SJSA1 (cell line): Measurements from ENCODE around the gene UBTF. TPM values are rescaled to one million over a fixed set of nuclear protein-coding genes. Genes with fewer than 3 reads are reported as not detected.

Experiments
- DNase-seq, 2 experiments: peaks; one replicate each; pipeline ENCODE4 v3.0.0-alpha.2; 2015 to 2020; ENCODE audit warnings: low spot score in 2 of 2, low read depth in 1 of 2
- H3K27ac ChIP-seq: fragments of 250-450 bp; sonication (Bioruptor Pico); 2 replicates; pipeline ENCODE4 v1.5.1; 2020; ENCODE audit warnings: mild to moderate bottlenecking, moderate library complexity
- H3K27me3 ChIP-seq: fragments of 250-450 bp; sonication (Bioruptor Pico); replicated peaks from 2 replicates; pipeline ENCODE4 v1.5.1; 2020; ENCODE audit warnings: mild to moderate bottlenecking, moderate library complexity
- H3K36me3 ChIP-seq: fragments of 250-450 bp; sonication (Bioruptor Pico); 2 replicates; pipeline ENCODE4 v1.5.1; 2020; ENCODE audit warnings: mild to moderate bottlenecking
- H3K4me1 ChIP-seq: fragments of 250-450 bp; sonication (Bioruptor Pico); replicated peaks from 2 replicates; pipeline ENCODE4 v1.6.1; 2021; ENCODE audit warnings: mild to moderate bottlenecking
- H3K4me3 ChIP-seq: fragments of 250-450 bp; sonication (Bioruptor Pico); 2 replicates; pipeline ENCODE4 v1.5.1; 2020; ENCODE audit warnings: mild to moderate bottlenecking
- H3K9me3 ChIP-seq: fragments of 250-450 bp; sonication (Bioruptor Pico); replicated peaks from 2 replicates; pipeline ENCODE4 v1.5.1; 2020; ENCODE audit warnings: mild to moderate bottlenecking
- total RNA-seq: library from RNA; depleted of rRNA; stranded (reverse); fragments of >200 nt; shearing (Covaris generic); gene quantifications from 2 replicates; pipeline ENCODE4 v1.2.3, GENCODE V29; 2014; rRNA removed

Gene UBTF, protein sequence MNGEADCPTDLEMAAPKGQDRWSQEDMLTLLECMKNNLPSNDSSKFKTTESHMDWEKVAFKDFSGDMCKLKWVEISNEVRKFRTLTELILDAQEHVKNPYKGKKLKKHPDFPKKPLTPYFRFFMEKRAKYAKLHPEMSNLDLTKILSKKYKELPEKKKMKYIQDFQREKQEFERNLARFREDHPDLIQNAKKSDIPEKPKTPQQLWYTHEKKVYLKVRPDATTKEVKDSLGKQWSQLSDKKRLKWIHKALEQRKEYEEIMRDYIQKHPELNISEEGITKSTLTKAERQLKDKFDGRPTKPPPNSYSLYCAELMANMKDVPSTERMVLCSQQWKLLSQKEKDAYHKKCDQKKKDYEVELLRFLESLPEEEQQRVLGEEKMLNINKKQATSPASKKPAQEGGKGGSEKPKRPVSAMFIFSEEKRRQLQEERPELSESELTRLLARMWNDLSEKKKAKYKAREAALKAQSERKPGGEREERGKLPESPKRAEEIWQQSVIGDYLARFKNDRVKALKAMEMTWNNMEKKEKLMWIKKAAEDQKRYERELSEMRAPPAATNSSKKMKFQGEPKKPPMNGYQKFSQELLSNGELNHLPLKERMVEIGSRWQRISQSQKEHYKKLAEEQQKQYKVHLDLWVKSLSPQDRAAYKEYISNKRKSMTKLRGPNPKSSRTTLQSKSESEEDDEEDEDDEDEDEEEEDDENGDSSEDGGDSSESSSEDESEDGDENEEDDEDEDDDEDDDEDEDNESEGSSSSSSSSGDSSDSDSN
- 63.6 and 80.0 TPM in 2 replicates for total RNA-seq

GRCh38 chr17:44219616-44220212 is at the start of gene UBTF:
UBTF (minus strand) TSS chr17:44219675; CDS start chr17:44218229, 1,446 bp downstream.
- Histone ChIP-seq H3K27ac (peak within 1 kb of the TSS; percentile 95), H3K36me3 (peaks cover 46% of the 10 kb centered on the region), H3K27me3 (no peaks in the 10 kb centered on the region), H3K4me3 (peak within 1 kb of the TSS; percentile 100), H3K9me3 (peaks cover 5% of the 10 kb centered on the region), H3K4me1 (peaks cover 24% of the 10 kb centered on the region)
- DNase-seq: peak in 1 of 2 experiments; percentile 91

DNA sequence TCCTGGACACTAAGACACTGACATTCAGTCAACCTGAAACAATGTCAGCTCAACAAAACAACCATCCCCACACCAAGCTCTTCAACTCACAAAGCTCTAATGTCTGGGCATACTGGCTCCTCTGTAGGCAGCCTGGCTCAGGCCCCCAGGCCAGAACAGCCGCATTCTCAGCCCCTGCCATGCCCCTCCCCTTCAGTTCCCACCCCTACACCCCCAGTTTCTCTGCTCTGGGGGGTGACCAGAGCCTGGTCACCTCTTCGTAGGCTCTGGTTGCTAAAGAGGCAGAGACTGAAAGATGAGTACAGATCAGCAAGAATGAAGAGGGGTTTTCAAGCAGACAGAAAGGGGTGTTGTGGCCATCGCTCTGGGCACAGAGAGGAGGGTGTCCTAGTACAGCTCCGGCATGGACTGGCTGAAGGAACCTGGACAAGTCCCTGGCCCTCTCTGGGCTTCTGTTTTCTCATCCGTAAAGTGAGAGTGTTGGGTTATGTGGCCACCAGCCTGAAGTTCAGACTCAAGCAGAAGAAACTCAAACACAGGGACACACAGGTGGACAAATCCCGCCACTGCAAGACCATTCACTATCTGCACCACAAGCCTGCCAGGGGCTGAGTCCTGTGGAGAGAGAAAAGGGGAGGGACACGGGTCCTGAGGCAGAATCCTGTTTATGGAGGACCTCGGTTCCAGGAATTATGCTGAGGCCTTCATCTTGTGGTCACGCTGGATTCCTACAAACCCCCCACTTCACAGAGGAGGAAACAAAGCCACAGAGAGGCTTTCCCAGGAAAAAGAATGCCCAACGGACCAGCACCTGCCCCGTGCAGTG is 49.4 kb upstream of the UBTF start:
- no peak for DNase-seq
- Histone ChIP-seq H3K36me3 (no peaks in the 10 kb centered on the region), H3K27me3 (0 out of 2 replicates have a peak, but pooled peaks cover 12% of the 10 kb centered on the region), H3K9me3 (no peaks in the 10 kb centered on the region), H3K4me1 (no peaks in the 10 kb centered on the region), H3K27ac (no peak overlapping the region), H3K4me3 (no peak overlapping the region)

- Histone ChIP-seq H3K9me3 (no peaks in the 10 kb centered on the region), H3K27me3 (peaks cover 16% of the 10 kb centered on the region; the same call in 1 of the 2 replicates), H3K4me1 (no peaks in the 10 kb centered on the region), H3K4me3 (no peak within 1 kb of the TSS), H3K27ac (no peak within 1 kb of the TSS), H3K36me3 (no peaks in the 10 kb centered on the region)
- DNase-seq: no peak
These were observed 48.5 kb upstream of the UBTF start, which contains the start of gene SLC4A1 for GRCh38 chr17:44267818-44268490. SLC4A1 (minus strand) TSS chr17:44268135; CDS start chr17:44262866, 5,269 bp downstream.

GRCh38 chr17:44267165-44267455 is 47.6 kb upstream of the UBTF start:
- no peak for DNase-seq
- Histone ChIP-seq H3K9me3 (no peaks in the 10 kb centered on the region), H3K27ac (no peak overlapping the region), H3K36me3 (no peaks in the 10 kb centered on the region), H3K4me1 (no peaks in the 10 kb centered on the region), H3K27me3 (peaks cover 23% of the 10 kb centered on the region; the same call in 1 of the 2 replicates), H3K4me3 (no peak overlapping the region)

GRCh38 chr17:44266402-44267164 is 47.1 kb upstream of the UBTF start:
- no peak for DNase-seq
- no peak overlapping the region for H3K4me3 ChIP-seq
- H3K9me3 ChIP-seq: no peaks in the 10 kb centered on the region
- H3K36me3 ChIP-seq: no peaks in the 10 kb centered on the region
- no peak overlapping the region for H3K27ac ChIP-seq
- H3K27me3 ChIP-seq: peaks cover 24% of the 10 kb centered on the region; the same call in 1 of the 2 replicates
- no peaks in the 10 kb centered on the region for H3K4me1 ChIP-seq

GRCh38 chr17:44263345-44263902 is 43.9 kb upstream of the UBTF start:
- H3K27me3 ChIP-seq: peaks cover 33% of the 10 kb centered on the region
- H3K4me1 ChIP-seq: no peaks in the 10 kb centered on the region
- H3K36me3 ChIP-seq: no peaks in the 10 kb centered on the region
- H3K9me3 ChIP-seq: no peaks in the 10 kb centered on the region
- H3K4me3 ChIP-seq: no peak overlapping the region
- no peak overlapping the region for H3K27ac ChIP-seq
- DNase-seq: no peak

DNA sequence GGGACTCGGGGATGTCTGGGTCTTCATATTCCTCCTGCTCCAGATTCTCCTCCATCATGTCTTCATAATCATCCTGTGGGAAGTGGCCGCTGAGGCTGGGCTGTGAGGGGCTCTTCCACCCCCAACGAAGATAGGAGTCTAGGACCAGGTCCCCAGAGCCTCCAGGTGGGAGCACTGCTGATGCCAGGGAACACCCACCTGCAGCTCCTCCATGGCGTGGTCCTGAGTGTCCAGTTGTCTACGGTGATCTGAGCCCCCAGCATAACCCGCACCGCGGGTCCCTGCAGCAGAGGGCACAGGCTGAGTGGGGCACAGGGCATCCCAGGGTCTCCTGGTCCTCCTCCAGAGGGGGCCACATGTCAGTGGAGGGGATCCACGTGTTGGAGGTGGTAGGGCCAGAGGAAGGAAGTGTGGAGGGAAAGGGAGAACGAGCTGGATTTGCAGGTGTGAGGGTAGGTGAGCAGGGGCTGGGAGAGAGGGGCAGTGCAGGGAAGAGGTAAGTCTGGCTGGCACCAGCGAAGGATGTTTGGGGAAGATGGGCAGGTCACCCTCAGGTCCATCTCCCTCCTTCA is 43.3 kb upstream of the UBTF start:
- H3K4me1 ChIP-seq: no peaks in the 10 kb centered on the region
- H3K9me3 ChIP-seq: no peaks in the 10 kb centered on the region
- no peak for DNase-seq
- no peak overlapping the region for H3K27ac ChIP-seq
- H3K4me3 ChIP-seq: no peak overlapping the region
- H3K27me3 ChIP-seq: peaks cover 32% of the 10 kb centered on the region
- H3K36me3 ChIP-seq: no peaks in the 10 kb centered on the region

- H3K27ac ChIP-seq: no peak overlapping the region
- no peaks in the 10 kb centered on the region for H3K4me1 ChIP-seq
- no peak for DNase-seq
- no peaks in the 10 kb centered on the region for H3K36me3 ChIP-seq
- peaks cover 43% of the 10 kb centered on the region for H3K27me3 ChIP-seq
- no peak overlapping the region for H3K4me3 ChIP-seq
- H3K9me3 ChIP-seq: no peaks in the 10 kb centered on the region
These were observed 40.8 kb upstream of the UBTF start for GRCh38 chr17:44260296-44260695.

- H3K36me3 ChIP-seq: no peaks in the 10 kb centered on the region
- H3K4me3 ChIP-seq: no peak overlapping the region
- no peak overlapping the region for H3K27ac ChIP-seq
- no peaks in the 10 kb centered on the region for H3K4me1 ChIP-seq
- peaks cover 51% of the 10 kb centered on the region for H3K27me3 ChIP-seq
- no peak for DNase-seq
- H3K9me3 ChIP-seq: no peaks in the 10 kb centered on the region
These were observed 39.4 kb upstream of the UBTF start for GRCh38 chr17:44258811-44259351.

- no peaks in the 10 kb centered on the region for H3K9me3 ChIP-seq
- no peaks in the 10 kb centered on the region for H3K4me1 ChIP-seq
- DNase-seq: no peak
- peaks cover 49% of the 10 kb centered on the region for H3K27me3 ChIP-seq
- no peaks in the 10 kb centered on the region for H3K36me3 ChIP-seq
- no peak overlapping the region for H3K4me3 ChIP-seq
- no peak overlapping the region for H3K27ac ChIP-seq
These were observed 38.6 kb upstream of the UBTF start for GRCh38 chr17:44257815-44258760.

DNA sequence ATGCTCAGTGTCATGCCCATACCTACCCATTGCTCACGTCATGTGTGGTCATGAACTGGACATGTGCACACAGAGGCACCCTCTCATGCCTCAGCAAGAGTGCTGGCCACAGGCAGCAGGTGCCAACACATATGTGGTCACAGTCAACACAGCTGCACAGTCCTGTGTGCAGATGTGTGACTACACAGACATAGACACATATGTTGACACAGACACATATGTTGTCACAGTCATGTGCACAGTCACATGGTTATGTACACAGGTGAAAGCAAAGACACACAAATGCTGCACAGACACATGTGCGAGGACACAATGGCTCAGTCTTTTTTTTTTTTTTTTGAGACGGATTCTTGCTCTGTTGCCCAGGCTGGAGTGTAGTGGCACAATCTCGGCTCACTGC is 37.2 kb upstream of the UBTF start:
- H3K9me3 ChIP-seq: 0 out of 2 replicates have a peak, but pooled peaks cover 2% of the 10 kb centered on the region
- no peak overlapping the region for H3K27ac ChIP-seq
- no peak overlapping the region for H3K4me3 ChIP-seq
- DNase-seq: no peak
- no peaks in the 10 kb centered on the region for H3K36me3 ChIP-seq
- no peaks in the 10 kb centered on the region for H3K4me1 ChIP-seq
- peaks cover 39% of the 10 kb centered on the region for H3K27me3 ChIP-seq
